GM10266 (cell line): ENCODE measurements around the gene MAGI1.

Experiments
- DNase-seq: peaks from one replicate; pipeline ENCODE4 v3.0.0; 2012; ENCODE audit errors: extremely low spot score
- CTCF ChIP-seq: IDR thresholded peaks from 2 replicates; pipeline ENCODE4 v1.5.1; 2012; ENCODE audit warnings: mild to moderate bottlenecking, low read depth; ENCODE audit not compliant: control insufficient read depth, insufficient read depth; ENCODE audit errors: missing control alignments

Gene MAGI1

GRCh38 chr3:65314916-65315315, 723.8 kb downstream of the MAGI1 start:
- TF ChIP-seq CTCF, result no peak
- DNase-seq, result no peak

- no peak for DNase-seq
- no peak for TF ChIP-seq CTCF
These were observed 724.4 kb downstream of the MAGI1 start for GRCh38 chr3:65314269-65314668.

- no peak for DNase-seq
- no peak for TF ChIP-seq CTCF
These were observed 725.1 kb downstream of the MAGI1 start for GRCh38 chr3:65313666-65314065.

- TF ChIP-seq CTCF, result no peak
- DNase-seq, result no peak
These were observed 732.9 kb downstream of the MAGI1 start for GRCh38 chr3:65305836-65306235.
